ENCODE results near the gene PRKN.

PRKN gene

GRCh38 chr6:162181741-162182401 is 545.7 kb downstream of the PRKN start:
- ATAC-seq: no peak
- no peak for TF ChIP-seq ISL1 (CRISPR knock-in tag; IDR thresholded peaks at IDR 0.05)

GRCh38 chr6:162181111-162181510 is 546.5 kb downstream of the PRKN start:
- TF ChIP-seq TOX (CRISPR knock-in tag; IDR thresholded peaks at IDR 0.05; ENCODE audit: borderline replicate concordance): no peak
- no peak for TF ChIP-seq ARNTL (CRISPR knock-in tag; IDR thresholded peaks at IDR 0.05; ENCODE audit: borderline replicate concordance, low read depth)
- no peak for TF ChIP-seq ZFP3 (CRISPR knock-in tag; IDR thresholded peaks at IDR 0.05)
- no peak for TF ChIP-seq ZNF565 (CRISPR knock-in tag; conservative IDR thresholded peaks at IDR 0.05; ENCODE audit: low read depth)
- TF ChIP-seq PATZ1 (CRISPR knock-in tag; IDR thresholded peaks at IDR 0.05; ENCODE audit: borderline replicate concordance): no peak
- ATAC-seq: no peak

GRCh38 chr6:162179196-162179951 is 548.2 kb downstream of the PRKN start:
- no peak for ATAC-seq
- TF ChIP-seq TSHZ2 (CRISPR knock-in tag; IDR thresholded peaks at IDR 0.05): no peak
- no peak for TF ChIP-seq POU6F1 (CRISPR knock-in tag; IDR thresholded peaks at IDR 0.05; ENCODE audit: borderline replicate concordance, low read depth)
- TF ChIP-seq ZFP30 (CRISPR knock-in tag; IDR thresholded peaks at IDR 0.05): no peak

DNA sequence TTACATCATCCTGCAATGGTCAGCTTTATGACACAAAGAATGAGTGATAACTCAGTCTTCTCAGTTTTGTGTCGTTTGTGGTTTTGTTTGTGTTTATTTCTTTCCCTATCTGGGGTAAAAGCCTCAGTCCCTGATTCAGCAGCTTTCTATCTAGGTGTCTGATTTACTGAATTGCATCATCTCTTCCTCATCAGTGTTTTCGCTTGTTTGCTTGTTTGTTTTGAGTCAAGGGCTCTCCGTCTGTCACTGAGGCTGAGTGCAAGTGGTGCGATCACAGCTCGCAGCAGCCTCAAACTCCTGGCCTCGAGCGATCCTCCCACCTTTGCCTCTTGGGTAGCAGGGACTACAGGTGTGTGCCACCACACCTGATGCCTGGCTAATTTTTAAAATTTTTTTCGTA is 548.9 kb downstream of the PRKN start:
- TF ChIP-seq GLIS3 (CRISPR knock-in tag; IDR thresholded peaks at IDR 0.05): no peak
- TF ChIP-seq CSDC2 (CRISPR knock-in tag; IDR thresholded peaks at IDR 0.05): no peak
- no peak for TF ChIP-seq PPARA (CRISPR knock-in tag; IDR thresholded peaks at IDR 0.05; ENCODE audit: borderline replicate concordance)
- TF ChIP-seq TOX (CRISPR knock-in tag; IDR thresholded peaks at IDR 0.05; ENCODE audit: borderline replicate concordance): no peak
- TF ChIP-seq ZC3H10 (CRISPR knock-in tag; IDR thresholded peaks at IDR 0.05): no peak
- no peak for TF ChIP-seq RARB (CRISPR knock-in tag; IDR thresholded peaks at IDR 0.05)
- no peak for TF ChIP-seq ESRRG (CRISPR knock-in tag; IDR thresholded peaks at IDR 0.05)
- no peak for TF ChIP-seq ZNF8 (CRISPR knock-in tag; IDR thresholded peaks at IDR 0.05)
- no peak for TF ChIP-seq BACH2 (CRISPR knock-in tag; IDR thresholded peaks at IDR 0.05; ENCODE audit: borderline replicate concordance)
- TF ChIP-seq ZNF70 (CRISPR knock-in tag; IDR thresholded peaks at IDR 0.05): no peak
- no peak for TF ChIP-seq CSRNP3 (CRISPR knock-in tag; IDR thresholded peaks at IDR 0.05)
- TF ChIP-seq ZFP30 (CRISPR knock-in tag; IDR thresholded peaks at IDR 0.05): no peak
- TF ChIP-seq SNAI2 (CRISPR knock-in tag; IDR thresholded peaks at IDR 0.05): no peak
- no peak for TF ChIP-seq TCF4 (CRISPR knock-in tag; IDR thresholded peaks at IDR 0.05; ENCODE audit: borderline replicate concordance)
- TF ChIP-seq ARNTL (CRISPR knock-in tag; IDR thresholded peaks at IDR 0.05; ENCODE audit: borderline replicate concordance, low read depth): no peak
- no peak for ATAC-seq

Measured in SK-N-SH treated with all-trans-retinoic acid at 6 μM for 48 hours (cell line).